MM.1S (cell line): ENCODE results near the gene AP5B1.

ENCODE experiments used
- DNase-seq: peaks from one replicate; pipeline ENCODE4 v3.0.0-alpha.2; 2015
- H2AFZ ChIP-seq: fragments of 300-600 bp; sonication (generic); 2 replicates; pipeline ENCODE4 v1.6.0; 2016; ENCODE audit warnings: antibody characterized with exemption, low read length
- H3F3A ChIP-seq: fragments of 300-600 bp; sonication (generic); 2 replicates; pipeline ENCODE4 v1.6.1; 2016; ENCODE audit warnings: mild to moderate bottlenecking, antibody characterized with exemption, low read length, moderate library complexity, mixed read lengths; ENCODE audit not compliant: insufficient read depth
- H3K27ac ChIP-seq: fragments of 300-600 bp; sonication (generic); 2 replicates; pipeline ENCODE4 v1.5.1; 2016; ENCODE audit warnings: mild to moderate bottlenecking, low read length
- H3K27me3 ChIP-seq: fragments of 300-600 bp; sonication (generic); replicated peaks from 2 replicates; pipeline ENCODE4 v1.6.0; 2016; ENCODE audit warnings: low read length; ENCODE audit not compliant: insufficient read depth
- H3K36me3 ChIP-seq: fragments of 300-600 bp; sonication (generic); replicated peaks from 2 replicates; pipeline ENCODE4 v1.6.1; 2016; ENCODE audit warnings: mild to moderate bottlenecking, low read length, mixed read lengths; ENCODE audit not compliant: insufficient read depth
- H3K4me1 ChIP-seq: fragments of 300-600 bp; sonication (generic); 2 replicates; pipeline ENCODE4 v1.6.1; 2016; ENCODE audit warnings: low read length, mixed read lengths
- H3K4me2 ChIP-seq: fragments of 300-600 bp; sonication (generic); 2 replicates; pipeline ENCODE4 v1.6.0; 2016; ENCODE audit warnings: low read depth, low read length
- H3K4me3 ChIP-seq: fragments of 300-600 bp; sonication (generic); 2 replicates; pipeline ENCODE4 v1.5.1; 2016; ENCODE audit warnings: low read length, mixed read lengths
- H3K79me2 ChIP-seq: fragments of 300-600 bp; sonication (generic); 2 replicates; pipeline ENCODE4 v1.6.1; 2016; ENCODE audit warnings: mixed run types, low read length, mixed read lengths
- H3K9ac ChIP-seq: fragments of 300-600 bp; sonication (generic); 2 replicates; pipeline ENCODE4 v1.6.1; 2016; ENCODE audit warnings: low read length, mixed read lengths
- H3K9me2 ChIP-seq: fragments of 300-600 bp; sonication (generic); replicated peaks from 2 replicates; pipeline ENCODE4 v1.6.1; 2016; ENCODE audit warnings: mild to moderate bottlenecking, low read length, mixed read lengths; ENCODE audit not compliant: insufficient read depth
- H3K9me3 ChIP-seq: fragments of 300-600 bp; sonication (generic); replicated peaks from 2 replicates; pipeline ENCODE4 v1.6.1; 2016; ENCODE audit warnings: mild to moderate bottlenecking, low read length, mixed read lengths; ENCODE audit not compliant: insufficient read depth
- H4K20me1 ChIP-seq: fragments of 300-600 bp; sonication (generic); 2 replicates; pipeline ENCODE4 v1.6.1; 2016; ENCODE audit warnings: mild to moderate bottlenecking, low read length, moderate library complexity, mixed read lengths; ENCODE audit not compliant: insufficient read depth
- CTCF ChIP-seq: fragments of 300-600 bp; sonication (generic); IDR thresholded peaks from 2 replicates; pipeline ENCODE4 v1.5.1; 2016; ENCODE audit warnings: antibody characterized with exemption, low read length, mixed read lengths
- EZH2 ChIP-seq: fragments of 300-600 bp; sonication (generic); optimal IDR thresholded peaks from 2 replicates; pipeline ENCODE3; 2017; ENCODE audit warnings: low read depth, mild to moderate bottlenecking, antibody characterized with exemption, low read length, mixed read lengths
- EZH2phosphoT487 ChIP-seq: fragments of 300-600 bp; sonication (generic); IDR thresholded peaks from 2 replicates; pipeline ENCODE4 v1.6.1; 2018; ENCODE audit warnings: antibody characterized with exemption, low read length

Gene AP5B1

GRCh38 chr11:65822776-65823528 is 42.2 kb upstream of the AP5B1 start:
- no peak overlapping the region for H3K4me3 ChIP-seq
- no peak for TF ChIP-seq CTCF
- TF ChIP-seq EZH2: no peak
- TF ChIP-seq EZH2phosphoT487: no peak
- H3K36me3 ChIP-seq: no peaks in the 10 kb centered on the region
- no peaks in the 10 kb centered on the region for H3K9me3 ChIP-seq
- H3F3A ChIP-seq: no peaks in the 10 kb centered on the region
- no peak overlapping the region for H3K9ac ChIP-seq
- 0 out of 2 replicates have a peak, but pooled peaks cover 4% of the 10 kb centered on the region for H3K4me1 ChIP-seq
- no peak overlapping the region for H2AFZ ChIP-seq
- H3K27ac ChIP-seq: no peak overlapping the region
- no peaks in the 10 kb centered on the region for H3K27me3 ChIP-seq
- no peaks in the 10 kb centered on the region for H3K79me2 ChIP-seq
- H3K4me2 ChIP-seq: no peak overlapping the region
- DNase-seq: no peak
- H3K9me2 ChIP-seq: no peaks in the 10 kb centered on the region
- no peaks in the 10 kb centered on the region for H4K20me1 ChIP-seq

- DNase-seq: no peak
- Histone ChIP-seq H3K79me2 (no peaks in the 10 kb centered on the region), H4K20me1 (no peaks in the 10 kb centered on the region), H3K27ac (no peak overlapping the region), H3K36me3 (no peaks in the 10 kb centered on the region), H3K4me3 (no peak overlapping the region), H3K4me2 (no peak overlapping the region), H3K9me3 (no peaks in the 10 kb centered on the region), H3F3A (peaks cover 4% of the 10 kb centered on the region), H3K9me2 (no peaks in the 10 kb centered on the region), H2AFZ (no peak overlapping the region), H3K9ac (no peak overlapping the region), H3K27me3 (no peaks in the 10 kb centered on the region), H3K4me1 (0 out of 2 replicates have a peak, but pooled peaks cover 8% of the 10 kb centered on the region)
- TF ChIP-seq EZH2 (no peak), CTCF (no peak), EZH2phosphoT487 (no peak)
Observed at GRCh38 chr11:65821107-65821506, 40.3 kb upstream of the AP5B1 start.

- Histone ChIP-seq H3K9ac (peak overlapping the region; percentile 34; the same call in 1 of the 2 replicates), H3K4me3 (peak overlapping the region; percentile 51), H3K79me2 (no peaks in the 10 kb centered on the region), H2AFZ (peak overlapping the region; percentile 46), H4K20me1 (no peaks in the 10 kb centered on the region), H3K27me3 (no peaks in the 10 kb centered on the region), H3K9me2 (no peaks in the 10 kb centered on the region), H3K27ac (peak overlapping the region; percentile 45; the same call in 1 of the 2 replicates), H3K36me3 (no peaks in the 10 kb centered on the region), H3F3A (peaks cover 4% of the 10 kb centered on the region), H3K9me3 (no peaks in the 10 kb centered on the region), H3K4me1 (0 out of 2 replicates have a peak, but pooled peaks cover 8% of the 10 kb centered on the region), H3K4me2 (peak overlapping the region; percentile 69)
- TF ChIP-seq EZH2 (no peak), EZH2phosphoT487 (no peak), CTCF (peak; percentile 94)
- peak; percentile 88 for DNase-seq
Observed at GRCh38 chr11:65817835-65818680, 37.3 kb upstream of the AP5B1 start.
